HG02759 (cell line): ENCODE data around the gene BATF3.
"Not testable (repeated sequence)": the region's sequence is repeated elsewhere in the genome, so short reads cannot be mapped to it uniquely, and the experiment has no call there.

Experiments used
- ATAC-seq: cut with Tn5 transposase; IDR thresholded peaks from one replicate; pipeline ENCODE4 v1.9.1; 2021; ENCODE audit warnings: mild to moderate bottlenecking, moderate library complexity; ENCODE audit not compliant: unreplicated experiment

Gene BATF3, protein sequence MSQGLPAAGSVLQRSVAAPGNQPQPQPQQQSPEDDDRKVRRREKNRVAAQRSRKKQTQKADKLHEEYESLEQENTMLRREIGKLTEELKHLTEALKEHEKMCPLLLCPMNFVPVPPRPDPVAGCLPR

DNA sequence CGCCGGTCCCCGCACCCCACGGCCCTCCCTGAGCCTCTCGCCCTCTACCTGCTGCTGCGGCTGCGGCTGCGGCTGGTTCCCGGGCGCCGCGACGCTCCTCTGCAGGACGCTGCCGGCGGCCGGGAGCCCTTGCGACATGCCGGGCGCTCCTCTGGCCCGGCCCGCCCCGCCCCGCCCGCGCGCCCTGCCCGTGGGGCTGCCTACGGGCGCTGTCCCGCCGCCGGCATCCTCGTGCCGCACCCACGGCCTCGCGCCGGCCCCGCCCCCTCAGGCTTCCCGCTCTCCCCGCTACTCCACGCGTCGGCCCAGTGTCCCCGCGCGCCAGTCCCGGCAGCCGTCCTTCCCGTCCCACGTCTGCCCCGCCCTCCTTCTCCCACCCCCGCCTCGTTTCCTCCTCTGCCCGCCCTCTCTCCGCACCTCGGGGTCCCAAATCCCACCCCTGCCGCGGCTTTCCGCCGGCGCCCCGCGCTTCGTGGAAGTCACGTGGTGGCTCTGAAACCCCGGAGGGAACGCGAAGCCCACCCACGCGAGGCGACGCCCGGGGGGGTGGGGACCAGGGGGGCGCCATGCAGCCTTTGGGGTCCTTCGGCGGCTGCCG lies at the start of gene BATF3:
Gene BATF3, minus strand, starts transcription at position 216 of the 598 bp plus-strand sequence. Its CDS starts 78 bp downstream, at position 138.
- peak; percentile 17 for ATAC-seq

DNA sequence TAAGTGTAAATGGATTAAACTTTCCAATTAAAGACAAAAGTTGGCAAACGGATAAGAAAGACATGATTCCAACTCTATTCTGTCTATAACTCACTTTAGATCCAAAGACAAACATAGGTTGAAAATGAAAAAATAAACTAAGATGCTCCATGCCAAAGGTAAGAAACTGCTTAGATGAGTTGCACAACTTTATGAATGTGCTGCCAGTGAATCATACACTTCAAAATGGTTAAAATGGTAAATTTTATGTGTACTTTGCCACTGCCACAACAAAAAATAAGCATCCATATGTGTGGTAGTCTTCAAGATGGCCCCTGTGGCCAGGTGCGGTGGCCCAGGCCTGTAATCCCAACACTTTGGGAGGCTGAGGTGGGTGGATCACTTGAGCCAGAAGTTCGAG lies 46.9 kb upstream of the BATF3 start:
- ATAC-seq, result no peak

DNA sequence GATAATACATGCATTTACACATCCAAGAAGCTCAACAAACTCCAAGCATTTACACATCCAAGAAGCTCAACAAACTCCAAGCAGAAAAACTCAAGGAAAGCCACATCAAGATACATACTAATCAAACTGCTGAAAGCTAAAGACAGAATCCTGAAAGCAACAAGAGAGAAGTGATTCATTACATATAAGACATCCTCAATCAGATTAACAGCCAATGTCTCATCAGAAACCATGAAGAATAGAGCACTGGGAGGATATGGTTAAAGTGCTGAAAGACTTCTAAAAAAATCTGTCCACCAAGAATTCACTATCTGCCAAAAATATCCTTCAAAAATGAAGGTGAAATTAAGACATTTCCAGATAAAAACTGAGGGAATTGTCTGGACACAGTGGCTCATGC lies 45.7 kb upstream of the BATF3 start:
- no peak for ATAC-seq

DNA sequence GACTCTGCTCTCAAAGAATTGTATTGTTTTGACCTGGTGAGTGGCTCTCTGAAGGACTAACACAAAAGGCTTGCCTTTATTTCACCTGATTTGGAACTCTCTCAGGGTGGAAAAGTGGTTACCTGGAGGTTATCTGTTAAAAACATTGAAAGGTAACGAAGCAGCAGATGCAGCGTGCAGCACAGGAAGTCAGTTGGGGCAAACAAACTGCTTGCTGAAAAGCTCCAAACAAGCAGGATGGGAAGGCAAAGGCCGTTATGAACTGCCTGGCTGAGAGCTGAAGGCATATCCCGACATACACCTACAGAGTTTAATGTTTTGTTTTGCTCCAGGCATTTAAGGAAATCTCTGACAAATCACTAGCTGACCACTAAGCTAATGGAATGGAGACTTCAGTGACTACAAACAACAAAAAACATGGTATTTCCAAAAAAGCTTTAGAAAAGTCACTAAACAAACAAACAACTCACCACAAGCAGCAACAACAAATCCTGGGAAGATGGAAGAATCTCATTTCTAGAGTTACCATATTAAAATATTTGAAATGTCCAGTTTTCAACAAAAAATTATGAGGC lies 44.3 kb upstream of the BATF3 start:
- no peak for ATAC-seq

DNA sequence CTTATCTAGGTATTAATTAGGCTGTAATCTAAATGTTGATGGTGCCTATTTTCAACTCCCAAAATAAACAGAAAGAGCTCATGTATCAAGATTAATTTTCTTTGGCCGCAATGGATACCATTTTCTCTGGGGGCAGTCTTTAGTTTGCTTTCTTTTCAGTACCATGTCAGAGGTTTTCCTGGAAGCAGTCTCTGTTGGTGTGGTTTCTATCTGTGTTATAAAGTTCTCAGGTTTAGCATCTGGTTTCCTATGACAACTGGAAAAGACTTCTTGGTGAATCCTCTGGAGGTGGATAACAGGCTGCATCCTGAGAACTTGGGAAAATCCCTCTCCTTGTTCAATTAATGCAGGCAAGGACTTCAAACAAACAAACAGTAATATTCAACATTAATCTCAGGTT lies 38.7 kb upstream of the BATF3 start:
- ATAC-seq, result no peak

DNA sequence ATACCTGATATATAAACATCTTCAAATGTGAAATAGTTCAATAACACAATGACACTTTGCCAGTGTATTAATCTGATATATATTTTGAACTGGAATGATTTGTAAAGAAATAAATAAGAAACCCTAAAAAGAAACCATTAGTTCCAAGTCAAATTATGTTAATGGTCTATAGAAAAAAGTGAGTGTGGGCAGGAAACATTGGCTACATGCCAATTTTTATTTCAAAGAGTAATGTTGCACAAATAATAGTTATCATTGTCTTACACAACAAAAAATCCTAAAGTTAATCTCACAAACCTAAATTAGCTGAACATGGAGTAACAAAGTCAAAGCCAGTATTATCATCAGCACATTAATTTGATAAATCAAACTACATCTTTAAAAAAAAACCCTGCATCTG lies 37.9 kb upstream of the BATF3 start:
- ATAC-seq, result no peak

DNA sequence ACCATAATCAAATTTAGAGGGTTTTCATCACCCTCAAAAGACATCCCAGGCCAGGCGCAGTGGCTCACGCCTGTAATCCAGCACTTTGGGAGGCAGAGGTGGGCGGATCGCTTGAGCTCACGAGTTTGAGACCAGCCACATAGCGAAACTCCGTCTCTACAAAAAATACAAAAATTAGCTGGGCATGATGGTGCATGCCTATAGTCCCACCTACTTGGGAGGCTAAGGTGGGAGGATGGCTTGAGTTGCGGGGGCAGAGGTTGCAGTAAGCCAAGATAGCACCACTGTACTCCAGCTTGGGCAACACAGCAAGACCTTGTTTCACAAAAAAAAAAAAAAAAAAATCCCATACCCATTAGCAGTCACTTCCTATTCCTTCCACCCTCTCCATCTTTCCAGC lies 33.5 kb upstream of the BATF3 start:
- ATAC-seq, result no peak

DNA sequence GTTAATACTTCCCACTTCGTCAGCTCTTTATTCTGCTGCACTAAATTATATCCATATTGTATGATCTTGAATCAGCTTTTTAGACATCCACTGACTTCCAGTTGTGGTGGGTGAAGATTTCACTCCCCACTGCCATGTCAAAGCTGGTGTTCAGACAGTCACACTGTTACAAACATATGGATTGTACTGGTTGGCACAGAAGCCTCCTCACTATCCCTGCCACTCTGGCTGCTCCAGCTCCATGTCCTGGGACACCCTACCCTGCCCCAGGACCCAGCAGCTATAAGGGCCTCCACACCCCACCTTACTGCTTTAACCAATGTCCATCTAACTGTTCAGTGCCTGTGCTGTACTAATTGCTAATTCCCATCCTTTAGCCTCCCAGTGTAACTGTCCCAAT lies 32.0 kb upstream of the BATF3 start:
- ATAC-seq, result no peak

DNA sequence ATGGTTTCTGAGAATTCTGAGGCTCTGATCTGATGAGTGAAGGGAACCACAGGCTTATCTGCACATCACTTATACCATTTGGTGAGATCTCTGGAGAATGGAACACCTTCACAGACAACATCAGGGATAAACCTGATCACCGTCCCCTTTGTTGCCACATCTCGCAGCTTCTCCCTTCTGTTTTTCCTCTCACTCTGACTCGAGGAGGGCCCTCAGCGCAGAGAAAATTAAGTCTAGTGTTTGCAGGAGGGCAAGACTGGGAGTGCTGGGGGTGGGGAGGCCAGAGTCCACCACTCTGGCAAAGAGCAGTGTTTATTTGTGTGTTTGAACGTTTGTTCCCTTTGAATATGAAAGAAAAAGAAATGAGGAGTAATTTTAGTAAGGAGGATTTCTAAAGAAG lies 29.0 kb upstream of the BATF3 start:
- ATAC-seq, result no peak

DNA sequence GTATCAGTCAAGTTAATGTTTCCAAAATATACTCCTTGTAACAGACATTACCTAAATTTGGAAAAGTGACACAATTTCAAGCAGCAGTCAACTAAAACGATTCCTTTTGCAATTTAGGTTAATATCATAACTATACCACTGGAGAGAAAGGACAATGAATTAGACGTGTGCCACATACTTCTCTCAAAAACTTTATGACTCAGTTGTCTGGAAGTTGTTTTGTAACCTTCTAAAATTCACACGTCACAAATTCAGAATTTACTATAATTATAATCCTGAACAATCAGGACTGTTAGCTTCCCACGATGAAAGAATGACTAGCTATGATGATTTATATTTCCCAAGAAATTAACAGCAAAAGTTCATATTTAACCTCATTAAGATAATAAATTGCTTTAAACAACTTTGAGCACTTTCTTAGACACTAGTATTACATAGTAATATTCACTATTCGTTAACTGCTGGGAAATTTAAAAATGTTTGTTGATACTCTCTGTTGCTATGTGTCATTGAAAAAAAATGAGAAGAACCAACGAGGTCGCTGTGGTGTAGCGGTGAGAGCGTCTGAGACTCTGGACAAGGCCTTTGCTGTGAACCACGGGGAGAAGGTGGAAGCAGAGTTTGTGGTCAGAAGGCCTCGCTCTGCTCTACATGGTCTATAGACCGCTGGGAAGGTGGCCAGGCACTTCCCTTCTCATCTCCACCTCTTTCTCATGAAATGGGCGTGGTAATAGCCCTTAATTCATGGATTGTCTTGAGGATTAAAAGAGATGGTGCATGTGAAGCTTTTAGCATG lies 27.9 kb upstream of the BATF3 start:
- no peak for ATAC-seq

DNA sequence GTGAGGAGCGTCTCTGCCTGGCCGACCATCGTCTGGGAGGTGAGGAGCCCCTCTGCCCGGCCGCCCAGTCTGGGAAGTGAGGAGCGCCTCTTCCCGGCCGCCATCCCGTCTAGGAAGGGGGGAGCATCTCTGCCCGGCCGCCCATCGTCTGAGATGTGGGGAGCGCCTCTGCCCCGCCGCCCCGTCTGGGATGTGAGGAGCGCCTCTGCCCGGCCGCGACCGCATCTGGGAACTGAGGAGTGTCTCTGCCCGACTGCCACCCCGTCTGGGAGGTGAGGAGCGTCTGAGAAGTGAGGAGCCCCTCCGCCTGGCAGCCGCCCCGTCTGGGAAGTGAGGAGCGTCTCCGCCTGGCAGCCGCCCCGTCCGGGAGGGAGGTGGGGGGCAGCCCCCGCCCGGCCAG lies 25.0 kb upstream of the BATF3 start:
- ATAC-seq, result not testable (repeated sequence)

DNA sequence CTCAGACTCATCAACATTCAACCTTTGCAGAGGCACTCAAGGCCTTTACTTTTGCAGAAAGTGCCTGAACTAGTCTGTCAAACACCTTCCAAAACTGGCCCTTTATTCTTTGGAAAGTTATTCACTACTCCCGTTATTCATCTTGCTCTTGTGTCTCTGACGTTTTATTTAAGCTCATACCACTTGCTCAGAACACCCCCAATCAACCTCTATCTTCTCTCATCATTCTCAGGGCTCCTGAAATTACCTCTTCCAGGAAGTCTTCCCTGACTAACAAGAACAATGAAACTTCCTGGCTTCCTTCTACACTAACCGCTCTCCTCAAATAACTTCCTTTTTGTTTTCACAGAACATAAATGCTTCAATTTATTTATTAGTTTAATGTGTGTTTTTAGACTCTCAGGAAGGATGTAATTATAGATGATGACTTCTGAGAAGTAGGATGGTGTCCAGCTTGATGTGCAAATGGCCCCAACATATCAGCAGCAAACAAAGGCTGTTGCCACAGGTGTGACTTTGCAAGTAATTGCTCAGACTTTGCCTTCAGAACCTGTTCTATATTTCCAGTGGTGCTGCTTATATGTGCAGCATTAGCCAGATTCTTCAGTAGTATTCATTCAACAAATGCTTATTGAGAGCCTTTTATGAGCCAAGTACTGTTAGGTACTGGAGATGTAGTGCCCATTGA lies 22.8 kb upstream of the BATF3 start:
- no peak for ATAC-seq

DNA sequence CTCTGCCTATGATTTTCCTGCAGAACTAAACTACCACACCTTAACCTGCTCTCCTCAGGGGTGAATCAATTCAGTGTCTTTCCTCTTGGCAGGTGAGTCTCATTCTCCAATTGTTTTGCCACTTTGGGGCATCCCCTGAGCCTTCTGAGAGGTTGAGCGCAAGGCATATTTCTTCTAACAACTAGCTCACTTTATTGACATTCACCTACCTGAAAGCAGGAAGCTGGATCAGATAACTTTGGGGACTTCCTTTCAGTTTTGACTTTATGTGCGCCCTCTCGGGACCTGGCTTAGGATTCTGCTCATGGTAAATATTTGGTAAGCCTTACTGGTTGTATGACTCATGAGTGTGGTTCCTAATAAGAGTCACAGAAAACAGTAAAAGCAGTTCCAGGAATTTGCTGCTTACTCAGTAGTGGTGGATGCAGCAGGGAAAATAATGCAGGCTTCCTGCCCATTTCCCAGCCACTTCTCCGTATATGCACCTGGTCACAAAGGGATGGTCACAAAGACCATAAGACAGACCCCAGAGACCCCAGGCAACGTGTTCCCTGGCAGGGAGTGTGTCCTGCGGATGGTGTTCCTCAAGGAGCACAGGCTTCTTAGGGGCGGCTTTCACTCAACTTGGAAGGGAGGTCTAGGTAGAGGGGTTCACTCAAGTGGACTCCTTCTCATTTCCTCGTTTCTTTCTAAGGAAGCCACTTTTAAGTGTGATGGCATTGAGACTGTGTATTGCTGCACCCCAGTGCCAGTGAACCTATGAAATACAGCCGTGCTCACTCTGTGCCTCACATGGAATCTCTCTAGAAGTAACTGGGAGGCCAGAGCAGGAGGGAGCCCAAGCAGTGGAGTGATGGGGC lies 22.0 kb upstream of the BATF3 start:
- no peak for ATAC-seq

DNA sequence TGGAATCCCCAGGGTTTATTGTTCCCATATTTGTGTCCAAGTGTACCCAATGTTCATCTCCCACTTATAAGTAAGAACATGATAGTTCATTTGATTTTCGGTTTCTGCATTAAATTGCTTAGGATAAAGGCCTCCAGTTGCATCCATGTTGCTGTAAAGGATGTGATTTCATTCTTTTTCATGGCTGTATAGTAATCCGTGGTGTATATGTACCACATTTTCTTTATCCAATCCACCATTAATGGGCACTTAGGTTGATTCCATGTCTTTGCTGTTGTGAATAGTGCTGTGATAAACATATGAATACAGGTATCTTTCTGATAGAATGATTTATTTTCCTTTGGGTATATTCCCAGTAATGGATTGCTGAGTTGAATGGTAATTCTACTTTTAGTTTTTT lies 20.0 kb upstream of the BATF3 start:
- ATAC-seq, result no peak

DNA sequence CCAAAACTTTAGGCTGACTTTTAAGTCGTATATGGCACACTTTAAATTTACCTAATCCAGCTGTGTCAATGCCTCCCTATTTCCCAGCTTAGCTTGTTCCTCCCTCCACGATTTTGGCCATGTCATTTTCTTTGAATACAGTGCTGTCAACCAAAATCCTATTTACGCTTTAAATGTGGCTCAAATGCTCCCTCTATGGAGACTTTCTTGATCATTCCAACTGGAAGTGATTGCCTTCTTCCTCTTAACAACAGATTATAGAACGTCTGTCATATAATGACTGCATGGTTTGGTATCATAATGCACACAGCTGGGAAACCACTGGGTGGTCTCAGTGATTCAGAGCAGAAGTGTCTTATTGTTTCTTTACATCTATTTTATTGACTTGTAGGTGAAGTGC lies 18.9 kb upstream of the BATF3 start:
- ATAC-seq, result no peak

DNA sequence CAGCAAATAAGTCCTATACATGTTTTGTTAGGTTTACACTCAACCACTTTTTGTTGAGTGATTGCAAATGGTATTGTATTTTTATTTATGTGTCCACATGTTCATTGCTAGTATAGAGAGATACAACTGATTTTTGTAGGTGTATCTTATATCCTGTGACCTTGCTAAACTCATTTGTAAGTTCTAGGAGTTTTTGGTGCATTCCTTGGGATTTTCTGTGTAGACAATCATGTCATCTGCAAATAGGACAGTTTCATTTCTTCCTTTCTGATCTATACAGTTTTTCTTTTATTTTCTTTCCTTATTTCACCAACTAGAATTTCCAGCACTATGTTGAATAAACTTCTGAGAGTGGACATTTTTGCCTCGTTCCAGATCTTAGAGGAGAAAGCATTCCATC lies 16.5 kb upstream of the BATF3 start:
- no peak for ATAC-seq

DNA sequence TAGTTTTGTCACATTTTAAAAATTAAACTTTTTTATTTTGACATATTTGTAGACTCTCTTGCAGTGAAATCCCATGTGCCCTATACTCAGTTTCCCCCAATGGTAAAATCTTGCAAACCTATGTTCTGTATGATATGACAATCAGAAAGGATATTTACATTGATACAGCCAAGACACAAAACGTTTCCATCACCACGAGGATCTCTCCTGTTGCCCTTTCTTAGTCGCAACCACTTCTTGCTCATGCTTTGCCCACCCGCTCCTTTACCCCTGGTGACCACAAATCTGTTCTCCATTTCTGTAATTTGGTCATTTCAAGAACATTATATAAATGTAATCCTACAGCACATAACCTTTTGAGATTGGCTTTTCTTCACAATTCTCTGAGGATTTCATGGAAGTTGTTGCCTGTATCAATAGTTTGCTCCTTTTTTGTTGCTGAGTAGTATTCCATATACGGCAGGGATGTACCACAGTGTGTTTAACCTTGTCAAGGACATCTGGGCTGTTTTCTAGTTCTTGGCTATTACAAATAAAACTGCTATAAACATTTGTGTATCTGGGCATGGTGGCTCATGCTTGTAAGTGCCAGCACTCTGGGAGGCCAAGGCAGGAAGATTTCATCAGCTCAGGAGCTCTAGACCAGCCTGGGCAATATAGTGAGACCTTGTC lies 14.0 kb upstream of the BATF3 start:
- ATAC-seq, result no peak

DNA sequence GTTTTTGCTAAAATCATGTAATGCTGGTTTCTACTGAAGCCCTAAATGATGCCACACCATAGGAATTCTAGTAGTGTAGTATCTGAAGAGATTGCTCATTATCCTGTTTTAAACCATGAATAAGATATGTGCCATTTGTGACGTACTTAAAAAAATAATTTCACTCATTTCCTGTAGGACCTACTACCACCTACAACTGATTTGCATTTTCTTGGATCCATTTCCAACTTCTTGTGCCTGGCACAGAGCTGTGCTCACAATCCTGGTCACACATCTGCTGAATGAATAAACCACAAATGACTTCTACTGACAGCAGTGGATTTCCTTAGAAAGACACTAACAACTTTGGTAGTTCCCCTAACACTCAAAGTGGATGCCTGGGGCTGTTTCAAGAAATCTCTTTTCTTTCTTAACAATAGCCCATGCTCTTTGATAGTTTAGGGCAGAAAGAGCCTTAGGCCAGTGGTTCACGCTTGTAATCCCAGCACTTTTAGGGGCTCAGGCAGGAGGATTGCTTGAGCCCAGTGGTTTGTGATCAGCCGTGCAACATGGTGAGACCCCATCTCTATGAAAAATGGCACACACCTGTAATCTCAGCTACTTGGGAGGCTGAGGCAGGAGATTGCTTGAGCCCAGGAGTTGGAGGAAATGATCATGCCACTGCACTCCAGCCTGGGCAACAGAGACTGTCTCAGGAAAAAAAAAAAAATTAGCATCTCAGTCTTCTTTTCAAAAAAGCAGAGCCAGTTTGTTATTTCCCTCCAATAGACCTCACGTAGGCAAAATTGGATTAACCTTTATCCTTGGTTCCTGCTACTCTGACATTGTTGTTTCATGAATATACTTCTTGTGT lies 13.0 kb upstream of the BATF3 start:
- no peak for ATAC-seq

DNA sequence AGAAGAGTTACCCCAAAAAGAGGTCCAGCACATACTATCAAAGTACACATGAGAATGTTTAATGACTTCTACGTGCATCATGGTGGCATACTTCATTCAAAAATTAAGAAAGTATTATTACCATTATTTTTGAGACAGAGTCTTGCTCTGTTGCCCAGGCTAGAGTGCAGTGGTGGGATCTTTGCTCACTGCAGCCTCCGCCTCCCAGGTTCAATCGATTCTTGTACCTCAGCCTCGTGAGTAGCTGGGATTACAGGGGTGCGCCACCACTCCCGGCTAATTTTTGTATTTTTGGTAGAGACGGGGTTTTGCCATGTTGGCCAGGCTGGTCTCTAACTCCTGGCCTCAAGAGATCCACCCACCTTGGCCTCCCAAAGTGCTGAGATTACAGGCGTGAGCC lies 12.3 kb upstream of the BATF3 start:
- not testable (repeated sequence) for ATAC-seq
